ENCODE measurements around the gene FHOD3.

FHOD3 gene

GRCh38 chr18:36649205-36649604, 351.7 kb downstream of the FHOD3 start:
- Histone ChIP-seq H3K23ac (ENCODE audit: low read length) (no peak overlapping the region), H3K56ac (ENCODE audit: low read length) (no peak overlapping the region), H2BK15ac (replicated peaks; ENCODE audit: low read depth) (no peak overlapping the region), H3K18ac (ENCODE audit: low read length) (no peak overlapping the region), H3K4ac (ENCODE audit: low read depth, low read length) (no peak overlapping the region), H3K79me1 (ENCODE audit: low read length) (no peaks in the 10 kb centered on the region), H3K9ac (ENCODE audit: low read length) (no peak overlapping the region), H3K27ac (ENCODE audit: low read depth, low read length) (no peak overlapping the region), H3K4me3 (ENCODE audit: low read length) (no peak overlapping the region), H3K27me3 (ENCODE audit: insufficient read depth, low read length, poor library complexity) (no peaks in the 10 kb centered on the region), H3K4me1 (ENCODE audit: control insufficient read depth, low read depth, low read length) (no peaks in the 10 kb centered on the region), H2AK5ac (ENCODE audit: low read length) (no peak overlapping the region), H3K36me3 (ENCODE audit: control insufficient read depth, insufficient read depth, low read length) (no peaks in the 10 kb centered on the region), H4K5ac (ENCODE audit: low read length) (no peak overlapping the region), H2BK120ac (ENCODE audit: low read depth, low read length) (no peak overlapping the region), H4K8ac (ENCODE audit: low read depth, low read length) (no peak overlapping the region), H3K4me2 (ENCODE audit: low read length) (no peak overlapping the region), H3K79me2 (ENCODE audit: control insufficient read depth, insufficient read depth, low read length) (no peaks in the 10 kb centered on the region), H2BK5ac (ENCODE audit: low read length) (no peak overlapping the region)
- no CpG with 5 or more reads among the region's 3 CpGs for WGBS (ENCODE audit: extremely low coverage, insufficient coverage, low lambda C conversion rate)
- DNase-seq, result peak; percentile 22

GRCh38 chr18:36650266-36650665, 352.8 kb downstream of the FHOD3 start:
- Histone ChIP-seq H3K9ac (ENCODE audit: low read length) (no peak overlapping the region), H3K27me3 (ENCODE audit: insufficient read depth, low read length, poor library complexity) (no peaks in the 10 kb centered on the region), H3K27ac (ENCODE audit: low read depth, low read length) (no peak overlapping the region), H3K4me1 (ENCODE audit: control insufficient read depth, low read depth, low read length) (no peaks in the 10 kb centered on the region), H3K4me2 (ENCODE audit: low read length) (no peak overlapping the region), H3K56ac (ENCODE audit: low read length) (no peak overlapping the region), H2BK120ac (ENCODE audit: low read depth, low read length) (no peak overlapping the region), H3K79me2 (ENCODE audit: control insufficient read depth, insufficient read depth, low read length) (no peaks in the 10 kb centered on the region), H2AK5ac (ENCODE audit: low read length) (no peak overlapping the region), H2BK5ac (ENCODE audit: low read length) (no peak overlapping the region), H4K8ac (ENCODE audit: low read depth, low read length) (no peak overlapping the region), H3K4ac (ENCODE audit: low read depth, low read length) (no peak overlapping the region), H3K36me3 (ENCODE audit: control insufficient read depth, insufficient read depth, low read length) (no peaks in the 10 kb centered on the region), H3K4me3 (ENCODE audit: low read length) (no peak overlapping the region), H2BK15ac (replicated peaks; ENCODE audit: low read depth) (no peak overlapping the region), H3K18ac (ENCODE audit: low read length) (no peak overlapping the region), H4K5ac (ENCODE audit: low read length) (no peak overlapping the region), H3K79me1 (ENCODE audit: low read length) (no peaks in the 10 kb centered on the region), H3K23ac (ENCODE audit: low read length) (no peak overlapping the region)
- no peak for DNase-seq
- WGBS (ENCODE audit: extremely low coverage, insufficient coverage, low lambda C conversion rate), result no CpG with 5 or more reads among the region's 3 CpGs

GRCh38 chr18:36650906-36651305, 353.4 kb downstream of the FHOD3 start:
- H3K27ac ChIP-seq (ENCODE audit: low read depth, low read length), result no peak overlapping the region
- H3K18ac ChIP-seq (ENCODE audit: low read length), result no peak overlapping the region
- H3K36me3 ChIP-seq (ENCODE audit: control insufficient read depth, insufficient read depth, low read length), result no peaks in the 10 kb centered on the region
- no peaks in the 10 kb centered on the region for H3K79me1 ChIP-seq (ENCODE audit: low read length)
- no peak overlapping the region for H3K4ac ChIP-seq (ENCODE audit: low read depth, low read length)
- no peak overlapping the region for H2AK5ac ChIP-seq (ENCODE audit: low read length)
- no peak overlapping the region for H3K9ac ChIP-seq (ENCODE audit: low read length)
- H2BK120ac ChIP-seq (ENCODE audit: low read depth, low read length), result no peak overlapping the region
- no peak overlapping the region for H2BK15ac ChIP-seq (replicated peaks; ENCODE audit: low read depth)
- DNase-seq, result no peak
- no peaks in the 10 kb centered on the region for H3K4me1 ChIP-seq (ENCODE audit: control insufficient read depth, low read depth, low read length)
- H3K56ac ChIP-seq (ENCODE audit: low read length), result no peak overlapping the region
- no peak overlapping the region for H4K5ac ChIP-seq (ENCODE audit: low read length)
- H3K79me2 ChIP-seq (ENCODE audit: control insufficient read depth, insufficient read depth, low read length), result no peaks in the 10 kb centered on the region
- H3K23ac ChIP-seq (ENCODE audit: low read length), result no peak overlapping the region
- H2BK5ac ChIP-seq (ENCODE audit: low read length), result no peak overlapping the region
- no peak overlapping the region for H4K8ac ChIP-seq (ENCODE audit: low read depth, low read length)
- H3K4me3 ChIP-seq (ENCODE audit: low read length), result no peak overlapping the region
- no peak overlapping the region for H3K4me2 ChIP-seq (ENCODE audit: low read length)
- WGBS (ENCODE audit: extremely low coverage, insufficient coverage, low lambda C conversion rate), result no CpG with 5 or more reads among the region's 6 CpGs
- H3K27me3 ChIP-seq (ENCODE audit: insufficient read depth, low read length, poor library complexity), result no peaks in the 10 kb centered on the region

- no peak for DNase-seq
- Histone ChIP-seq H3K36me3 (ENCODE audit: control insufficient read depth, insufficient read depth, low read length) (no peaks in the 10 kb centered on the region), H3K4ac (ENCODE audit: low read depth, low read length) (no peak overlapping the region), H4K5ac (ENCODE audit: low read length) (no peak overlapping the region), H2BK15ac (replicated peaks; ENCODE audit: low read depth) (no peak overlapping the region), H3K23ac (ENCODE audit: low read length) (no peak overlapping the region), H3K27me3 (ENCODE audit: insufficient read depth, low read length, poor library complexity) (no peaks in the 10 kb centered on the region), H3K4me1 (ENCODE audit: control insufficient read depth, low read depth, low read length) (no peaks in the 10 kb centered on the region), H2BK5ac (ENCODE audit: low read length) (no peak overlapping the region), H3K18ac (ENCODE audit: low read length) (no peak overlapping the region), H4K8ac (ENCODE audit: low read depth, low read length) (no peak overlapping the region), H3K4me2 (ENCODE audit: low read length) (no peak overlapping the region), H3K27ac (ENCODE audit: low read depth, low read length) (no peak overlapping the region), H3K79me2 (ENCODE audit: control insufficient read depth, insufficient read depth, low read length) (no peaks in the 10 kb centered on the region), H3K4me3 (ENCODE audit: low read length) (no peak overlapping the region), H3K56ac (ENCODE audit: low read length) (no peak overlapping the region), H2AK5ac (ENCODE audit: low read length) (no peak overlapping the region), H2BK120ac (ENCODE audit: low read depth, low read length) (no peak overlapping the region), H3K79me1 (ENCODE audit: low read length) (no peaks in the 10 kb centered on the region), H3K9ac (ENCODE audit: low read length) (no peak overlapping the region)
- no CpG with 5 or more reads among the region's 10 CpGs for WGBS (ENCODE audit: extremely low coverage, insufficient coverage, low lambda C conversion rate)
Measured at GRCh38 chr18:36652503-36652902, 355.0 kb downstream of the FHOD3 start.

- no CpG with 5 or more reads among the region's 8 CpGs for WGBS (ENCODE audit: extremely low coverage, insufficient coverage, low lambda C conversion rate)
- H3K36me3 ChIP-seq (ENCODE audit: control insufficient read depth, insufficient read depth, low read length), result no peaks in the 10 kb centered on the region
Measured at GRCh38 chr18:36653141-36653869, 355.8 kb downstream of the FHOD3 start.

GRCh38 chr18:36653870-36654269, 356.4 kb downstream of the FHOD3 start:
- Histone ChIP-seq H3K18ac (ENCODE audit: low read length) (no peak overlapping the region), H4K8ac (ENCODE audit: low read depth, low read length) (no peak overlapping the region), H3K4me1 (ENCODE audit: control insufficient read depth, low read depth, low read length) (no peaks in the 10 kb centered on the region), H2BK5ac (ENCODE audit: low read length) (no peak overlapping the region), H2BK120ac (ENCODE audit: low read depth, low read length) (no peak overlapping the region), H3K79me1 (ENCODE audit: low read length) (no peaks in the 10 kb centered on the region), H3K79me2 (ENCODE audit: control insufficient read depth, insufficient read depth, low read length) (no peaks in the 10 kb centered on the region), H3K27ac (ENCODE audit: low read depth, low read length) (no peak overlapping the region), H3K27me3 (ENCODE audit: insufficient read depth, low read length, poor library complexity) (no peaks in the 10 kb centered on the region), H3K23ac (ENCODE audit: low read length) (no peak overlapping the region), H3K4ac (ENCODE audit: low read depth, low read length) (no peak overlapping the region), H3K9ac (ENCODE audit: low read length) (no peak overlapping the region), H2BK15ac (replicated peaks; ENCODE audit: low read depth) (no peak overlapping the region), H2AK5ac (ENCODE audit: low read length) (no peak overlapping the region), H3K56ac (ENCODE audit: low read length) (no peak overlapping the region), H3K36me3 (ENCODE audit: control insufficient read depth, insufficient read depth, low read length) (no peaks in the 10 kb centered on the region), H3K4me3 (ENCODE audit: low read length) (no peak overlapping the region), H4K5ac (ENCODE audit: low read length) (no peak overlapping the region), H3K4me2 (ENCODE audit: low read length) (no peak overlapping the region)
- no peak for DNase-seq
- WGBS (ENCODE audit: extremely low coverage, insufficient coverage, low lambda C conversion rate), result no CpG with 5 or more reads among the region's 6 CpGs

More at GRCh38 chr18:36653141-36653869, 355.8 kb downstream of the FHOD3 start:
- Histone ChIP-seq H3K4me1 (ENCODE audit: control insufficient read depth, low read depth, low read length) (no peaks in the 10 kb centered on the region), H3K18ac (ENCODE audit: low read length) (no peak overlapping the region), H3K79me2 (ENCODE audit: control insufficient read depth, insufficient read depth, low read length) (no peaks in the 10 kb centered on the region), H3K27me3 (ENCODE audit: insufficient read depth, low read length, poor library complexity) (no peaks in the 10 kb centered on the region), H3K79me1 (ENCODE audit: low read length) (no peaks in the 10 kb centered on the region), H3K9ac (ENCODE audit: low read length) (no peak overlapping the region), H2BK15ac (replicated peaks; ENCODE audit: low read depth) (no peak overlapping the region), H4K8ac (ENCODE audit: low read depth, low read length) (no peak overlapping the region), H3K27ac (ENCODE audit: low read depth, low read length) (no peak overlapping the region), H3K23ac (ENCODE audit: low read length) (no peak overlapping the region), H4K5ac (ENCODE audit: low read length) (no peak overlapping the region), H3K4me2 (ENCODE audit: low read length) (no peak overlapping the region), H3K56ac (ENCODE audit: low read length) (no peak overlapping the region), H2BK5ac (ENCODE audit: low read length) (no peak overlapping the region), H2AK5ac (ENCODE audit: low read length) (no peak overlapping the region), H3K4ac (ENCODE audit: low read depth, low read length) (no peak overlapping the region), H3K4me3 (ENCODE audit: low read length) (no peak overlapping the region), H2BK120ac (ENCODE audit: low read depth, low read length) (no peak overlapping the region)
- no peak for DNase-seq
